Rectal smooth muscle tissue (tissue), 1 donor: ENCODE measurements around the gene FAM227B.

ENCODE experiments used
- H3K27ac ChIP-seq: one replicate; pipeline ENCODE4 v1.7.0; 2013; ENCODE audit warnings: low read depth, low read length, inconsistent platforms
- H3K27me3 ChIP-seq: one replicate; pipeline ENCODE4 v1.7.0; 2013; ENCODE audit warnings: low read length; ENCODE audit not compliant: control insufficient read depth, insufficient read depth
- H3K36me3 ChIP-seq: one replicate; pipeline ENCODE4 v1.7.0; 2013; ENCODE audit warnings: low read length; ENCODE audit not compliant: control insufficient read depth, insufficient read depth
- H3K4me1 ChIP-seq: one replicate; pipeline ENCODE4 v1.7.0; 2013; ENCODE audit warnings: low read length; ENCODE audit not compliant: control insufficient read depth, insufficient read depth
- H3K4me3 ChIP-seq: one replicate; pipeline ENCODE4 v1.7.0; 2013; ENCODE audit warnings: low read length
- H3K9ac ChIP-seq: one replicate; pipeline ENCODE4 v1.7.0; 2013; ENCODE audit warnings: low read length

FAM227B gene

GRCh38 chr15:49290191-49290590 lies 330.4 kb downstream of the FAM227B start:
- no peak overlapping the region for H3K27ac ChIP-seq
- no peaks in the 10 kb centered on the region for H3K4me1 ChIP-seq
- H3K9ac ChIP-seq, result no peak overlapping the region
- H3K27me3 ChIP-seq, result no peaks in the 10 kb centered on the region
- no peak overlapping the region for H3K4me3 ChIP-seq
- peaks cover 5% of the 10 kb centered on the region for H3K36me3 ChIP-seq

DNA sequence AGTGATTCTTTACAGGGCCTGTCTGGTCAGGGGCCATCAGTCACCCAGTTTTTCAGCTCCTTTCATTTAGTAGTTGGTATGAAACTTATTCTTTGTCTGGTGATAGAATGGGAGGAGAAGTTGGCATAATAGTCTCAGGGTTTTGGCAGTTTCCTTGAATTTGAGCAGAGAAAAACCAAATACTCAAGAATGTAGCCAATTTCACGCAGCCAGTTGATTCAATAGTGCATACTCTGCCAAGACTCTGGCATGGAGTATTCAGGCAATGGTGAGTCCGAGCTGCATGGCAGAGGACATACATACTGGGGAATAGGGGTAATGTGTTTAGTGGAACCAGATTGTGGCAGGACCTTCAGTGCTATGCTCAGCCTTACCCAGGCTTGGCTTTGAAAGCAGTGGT lies 332.2 kb downstream of the FAM227B start:
- Histone ChIP-seq H3K27ac (no peak overlapping the region), H3K4me1 (no peaks in the 10 kb centered on the region), H3K9ac (no peak overlapping the region), H3K27me3 (no peaks in the 10 kb centered on the region), H3K36me3 (peaks cover 9% of the 10 kb centered on the region), H3K4me3 (no peak overlapping the region)

DNA sequence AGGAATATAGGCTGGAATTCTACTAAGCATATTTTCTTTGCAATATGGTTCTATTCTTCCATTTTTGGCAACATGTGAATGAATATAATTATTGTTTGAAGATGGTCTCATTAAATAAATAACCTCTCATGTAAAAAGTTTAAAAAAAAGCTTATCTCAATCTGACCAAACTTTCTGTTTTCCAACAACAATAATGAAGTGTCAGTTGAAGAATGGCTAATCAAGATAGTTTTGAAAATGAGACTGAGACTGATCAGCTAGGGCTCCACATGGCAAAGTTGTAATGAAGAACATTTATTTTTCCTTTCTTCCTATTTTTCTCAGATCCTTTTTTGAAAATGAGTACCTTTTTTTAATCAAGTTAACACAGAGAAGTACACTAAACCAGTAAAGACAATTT lies 333.1 kb downstream of the FAM227B start:
- Histone ChIP-seq H3K36me3 (peaks cover 9% of the 10 kb centered on the region), H3K4me1 (no peaks in the 10 kb centered on the region), H3K4me3 (no peak overlapping the region), H3K27ac (no peak overlapping the region), H3K9ac (no peak overlapping the region), H3K27me3 (no peaks in the 10 kb centered on the region)

DNA sequence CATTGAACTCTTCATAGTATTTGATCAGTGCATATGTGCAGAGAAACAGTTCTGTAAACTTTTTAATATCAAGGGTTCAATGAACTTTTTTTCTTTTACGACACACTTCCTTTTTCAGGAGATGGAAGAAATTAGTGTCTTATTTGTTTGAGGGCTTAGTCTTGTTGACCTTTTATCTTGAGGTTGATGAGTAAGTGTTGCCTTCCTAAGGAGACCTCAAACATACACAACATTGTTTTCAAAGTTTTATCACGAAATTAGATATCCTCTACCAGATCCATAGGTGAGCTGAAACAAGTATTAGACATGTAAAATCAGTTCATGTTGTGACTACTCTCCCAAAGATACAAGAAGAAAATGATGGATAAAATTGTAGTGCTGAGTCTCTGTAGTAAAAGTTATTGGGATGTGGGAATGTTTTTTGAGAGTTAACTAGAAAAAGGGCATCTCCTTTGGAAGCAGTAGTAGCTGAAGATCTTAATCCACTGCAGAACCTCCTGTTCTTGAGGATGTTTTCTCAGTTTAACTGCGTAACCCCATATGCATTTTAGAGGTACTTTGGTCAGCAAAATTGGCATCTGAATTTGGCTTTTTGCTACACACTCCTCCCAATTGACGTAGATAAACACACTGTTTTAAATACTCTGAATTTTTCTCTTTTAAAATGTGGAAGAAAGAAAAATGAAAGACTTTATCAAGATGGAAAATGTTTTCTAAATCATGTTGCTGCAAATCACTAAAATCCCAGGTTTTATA lies 333.8 kb downstream of the FAM227B start:
- H3K4me3 ChIP-seq, result no peak overlapping the region
- no peak overlapping the region for H3K27ac ChIP-seq

DNA sequence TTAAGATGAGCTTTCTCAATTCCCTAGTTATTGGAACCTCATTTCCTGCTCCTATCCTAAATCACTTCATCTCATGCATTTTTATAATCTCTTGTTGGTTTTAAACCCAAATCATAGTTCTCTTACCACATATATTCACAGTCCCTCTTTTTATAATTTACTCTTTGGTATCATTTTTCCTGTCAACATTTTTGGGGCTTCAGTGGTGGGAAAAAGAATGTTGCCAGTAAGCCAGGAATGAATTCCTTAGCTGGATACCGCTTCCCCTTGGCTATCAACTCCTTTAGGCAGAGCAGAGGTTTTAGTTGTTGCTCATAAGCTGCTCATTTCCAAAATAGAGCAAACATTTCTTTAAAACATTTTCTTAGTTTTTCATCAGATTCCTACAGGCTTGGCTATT lies 338.3 kb downstream of the FAM227B start:
- H3K36me3 ChIP-seq, result peaks cover 5% of the 10 kb centered on the region
- H3K27me3 ChIP-seq, result no peaks in the 10 kb centered on the region
- H3K9ac ChIP-seq, result no peak overlapping the region
- no peaks in the 10 kb centered on the region for H3K4me1 ChIP-seq
- no peak overlapping the region for H3K27ac ChIP-seq
- H3K4me3 ChIP-seq, result no peak overlapping the region

More for the DNA sequence above, 333.8 kb downstream of the FAM227B start:
- peaks cover 9% of the 10 kb centered on the region for H3K36me3 ChIP-seq
- no peaks in the 10 kb centered on the region for H3K27me3 ChIP-seq
- no peak overlapping the region for H3K9ac ChIP-seq
- no peaks in the 10 kb centered on the region for H3K4me1 ChIP-seq

DNA sequence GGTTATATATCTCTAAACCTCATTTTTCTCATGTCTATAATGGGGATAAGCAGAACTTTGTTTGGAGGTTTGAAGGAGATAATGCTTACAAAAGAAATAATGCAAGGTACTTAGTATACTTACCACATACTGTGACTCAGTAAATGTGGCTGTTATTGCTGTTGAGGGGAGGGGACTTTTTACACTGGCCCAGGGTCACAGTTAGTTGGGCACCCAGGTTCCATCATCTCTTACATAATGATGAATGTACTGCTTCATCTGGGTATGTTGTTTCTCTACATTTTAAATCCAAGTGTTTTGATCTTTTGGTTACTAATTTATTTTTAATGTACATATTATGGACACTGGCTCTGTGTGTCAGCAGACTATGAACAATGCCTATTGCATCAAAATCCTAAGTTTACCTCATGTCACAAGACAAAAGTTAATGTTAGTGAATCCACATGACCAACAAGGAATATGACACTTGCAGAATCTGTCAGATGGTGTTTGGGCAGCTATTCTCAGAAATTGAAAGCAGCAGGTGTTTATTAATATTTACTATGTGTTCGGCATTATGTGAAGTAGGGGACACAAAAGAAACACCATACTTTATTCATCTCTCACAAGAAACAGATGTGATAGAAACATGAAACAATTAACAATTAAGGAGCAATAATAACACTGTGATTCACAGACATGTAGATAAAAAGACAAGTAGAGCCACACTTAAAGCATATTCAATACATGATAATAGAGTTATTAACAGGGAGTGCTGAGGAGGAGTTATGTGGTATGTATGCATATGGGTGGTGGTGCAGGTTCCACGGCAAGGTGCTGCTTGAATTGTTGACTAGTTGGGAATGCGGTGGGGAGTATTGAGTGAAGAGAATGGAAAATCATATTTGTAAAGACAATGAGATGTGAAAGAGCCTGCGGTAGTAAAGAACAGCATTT lies 340.8 kb downstream of the FAM227B start:
- no peak overlapping the region for H3K4me3 ChIP-seq
- no peak overlapping the region for H3K27ac ChIP-seq
- H3K36me3 ChIP-seq, result peaks cover 5% of the 10 kb centered on the region
- H3K27me3 ChIP-seq, result no peaks in the 10 kb centered on the region
- H3K4me1 ChIP-seq, result no peaks in the 10 kb centered on the region
- H3K9ac ChIP-seq, result no peak overlapping the region

GRCh38 chr15:49278751-49279150 lies 341.9 kb downstream of the FAM227B start:
- Histone ChIP-seq H3K9ac (no peak overlapping the region), H3K27me3 (no peaks in the 10 kb centered on the region), H3K27ac (no peak overlapping the region), H3K4me1 (no peaks in the 10 kb centered on the region), H3K4me3 (no peak overlapping the region), H3K36me3 (no peaks in the 10 kb centered on the region)
